Osteoblast (primary cell): Measurements from ENCODE around the gene TCIRG1. TPM values are rescaled to one million over a fixed set of nuclear protein-coding genes. Genes with fewer than 3 reads are reported as not detected.

Experiments used
- DNase-seq: peaks from one replicate; pipeline ENCODE4 v3.0.0; 2011; ENCODE audit warnings: low spot score, mixed read lengths; ENCODE audit not compliant: insufficient read length; ENCODE audit errors: missing footprints
- H2AFZ ChIP-seq: 2 replicates; pipeline ENCODE4 v1.6.0; 2011; ENCODE audit warnings: mild to moderate bottlenecking, low read length
- H3K27ac ChIP-seq: 2 replicates; pipeline ENCODE4 v1.5.1; 2011; ENCODE audit warnings: mild to moderate bottlenecking, low read depth, low read length, moderate library complexity
- H3K27me3 ChIP-seq: 2 replicates; pipeline ENCODE4 v1.6.0; 2012; ENCODE audit warnings: mild to moderate bottlenecking, control low read depth, inconsistent platforms, low read length, moderate library complexity; ENCODE audit not compliant: insufficient read depth
- H3K36me3 ChIP-seq: 2 replicates; pipeline ENCODE4 v1.5.1; 2011; ENCODE audit warnings: mild to moderate bottlenecking, low read length, control low read depth, moderate library complexity; ENCODE audit not compliant: insufficient read depth
- H3K4me1 ChIP-seq: 2 replicates; pipeline ENCODE4 v1.5.1; 2011; ENCODE audit warnings: mild to moderate bottlenecking, low read length, control low read depth, moderate library complexity; ENCODE audit not compliant: insufficient read depth
- H3K4me2 ChIP-seq: 2 replicates; pipeline ENCODE4 v1.6.0; 2011; ENCODE audit warnings: mild to moderate bottlenecking, low read length; ENCODE audit not compliant: insufficient read depth
- H3K4me3 ChIP-seq: fragments of 200-600 bp; sonication (generic); 3 replicates; pipeline ENCODE4 v1.5.1; 2012; ENCODE audit warnings: mild to moderate bottlenecking, low read length, inconsistent platforms; ENCODE audit not compliant: insufficient read depth
- H3K79me2 ChIP-seq: 2 replicates; pipeline ENCODE4 v1.6.0; 2012; ENCODE audit warnings: mild to moderate bottlenecking, low read length, control low read depth, inconsistent platforms; ENCODE audit not compliant: insufficient read depth
- H3K9me3 ChIP-seq: 2 replicates; pipeline ENCODE4 v1.5.1; 2011; ENCODE audit warnings: low read depth, low read length, control low read depth
- H4K20me1 ChIP-seq: 2 replicates; pipeline ENCODE4 v1.6.0; 2012; ENCODE audit warnings: mild to moderate bottlenecking, low read length, control low read depth; ENCODE audit not compliant: insufficient read depth
- CTCF ChIP-seq: IDR thresholded peaks from 2 replicates; pipeline ENCODE4 v1.5.1; 2011; ENCODE audit warnings: mild to moderate bottlenecking, low read depth, low read length, moderate library complexity; ENCODE audit errors: extremely low read depth
- total RNA-seq: library from RNA; depleted of rRNA; stranded (reverse); fragments of >200 nt; gene quantifications from 2 replicates; pipeline ENCODE4 v1.2.3, GENCODE V29; 2012

Gene TCIRG1
- total RNA-seq, 1 donor: 85.4 TPM

- Histone ChIP-seq H4K20me1 (no peaks in the 10 kb centered on the region), H3K9me3 (no peaks in the 10 kb centered on the region), H3K4me3 (no peak overlapping the region), H3K27me3 (no peaks in the 10 kb centered on the region), H3K4me2 (no peak overlapping the region), H3K79me2 (peaks cover 9% of the 10 kb centered on the region), H3K4me1 (peaks cover 27% of the 10 kb centered on the region), H3K27ac (no peak overlapping the region), H2AFZ (no peak overlapping the region), H3K36me3 (no peaks in the 10 kb centered on the region)
- no peak for TF ChIP-seq CTCF
- no peak for DNase-seq
These were observed 32.1 kb upstream of the TCIRG1 start for GRCh38 chr11:68006606-68007166.

GRCh38 chr11:68007498-68008380 lies 31.1 kb upstream of the TCIRG1 start:
- no peak for DNase-seq
- H3K9me3 ChIP-seq: no peaks in the 10 kb centered on the region

GRCh38 chr11:68008381-68009337 lies 30.2 kb upstream of the TCIRG1 start:
- DNase-seq: no peak

More at GRCh38 chr11:68007498-68008380, 31.1 kb upstream of the TCIRG1 start:
- Histone ChIP-seq H3K4me2 (no peak overlapping the region), H3K4me3 (no peak overlapping the region), H2AFZ (no peak overlapping the region), H3K27ac (no peak overlapping the region), H3K4me1 (peaks cover 38% of the 10 kb centered on the region), H3K27me3 (no peaks in the 10 kb centered on the region), H3K36me3 (no peaks in the 10 kb centered on the region), H3K79me2 (peaks cover 19% of the 10 kb centered on the region), H4K20me1 (no peaks in the 10 kb centered on the region)
- no peak for TF ChIP-seq CTCF

More at GRCh38 chr11:68008381-68009337, 30.2 kb upstream of the TCIRG1 start:
- Histone ChIP-seq H3K9me3 (no peaks in the 10 kb centered on the region), H3K79me2 (peaks cover 25% of the 10 kb centered on the region), H3K4me1 (peaks cover 47% of the 10 kb centered on the region), H4K20me1 (no peaks in the 10 kb centered on the region), H3K36me3 (no peaks in the 10 kb centered on the region), H3K4me3 (no peak overlapping the region), H2AFZ (no peak overlapping the region), H3K27ac (peak overlapping the region; percentile 82), H3K27me3 (no peaks in the 10 kb centered on the region), H3K4me2 (peak overlapping the region; percentile 98)
- no peak for TF ChIP-seq CTCF
